ENCODE measurements around the gene URI1.

URI1 gene

DNA sequence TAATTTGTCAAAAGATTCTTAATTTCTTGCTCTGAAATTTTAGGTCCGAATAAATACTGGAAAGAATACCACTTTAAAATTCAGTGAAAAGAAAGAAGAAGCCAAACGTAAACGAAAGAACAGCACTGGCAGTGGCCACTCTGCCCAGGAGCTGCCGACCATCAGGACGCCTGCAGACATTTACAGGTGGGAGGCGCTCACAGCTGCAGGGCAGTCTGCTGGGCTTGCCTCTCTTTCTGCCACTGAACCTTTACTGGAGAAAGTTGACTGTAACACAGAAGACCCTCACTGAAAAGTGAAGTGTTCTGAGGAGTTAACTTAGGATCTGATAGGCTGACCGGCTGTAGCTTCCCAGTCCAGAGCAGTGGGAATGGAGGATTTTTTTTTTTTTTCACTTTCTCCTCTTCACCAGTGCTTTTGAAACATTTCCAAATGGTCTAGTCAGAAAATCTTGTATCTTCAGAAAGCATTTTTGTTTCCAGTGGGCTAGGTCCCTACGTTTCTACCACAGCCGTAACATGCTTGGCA, 69.1 kb downstream of the URI1 start:
- no peak overlapping the region for H3K4me3 ChIP-seq (replicated peaks; ENCODE audit: insufficient read depth, low read length)

GRCh38 chr19:30014770-30015169, 72.7 kb downstream of the URI1 start:
- TF ChIP-seq REST (IDR thresholded peaks at IDR 0.05; ENCODE audit: insufficient replicate concordance, low read depth) (no peak), POLR2AphosphoS5 (IDR thresholded peaks at IDR 0.05; ENCODE audit: low read depth) (no peak), GABPA (IDR thresholded peaks at IDR 0.05; ENCODE audit: low read depth) (no peak), SPI1 (IDR thresholded peaks at IDR 0.05; ENCODE audit: borderline replicate concordance, low read depth) (no peak)
- TF ChIP-seq, protein P1, sequence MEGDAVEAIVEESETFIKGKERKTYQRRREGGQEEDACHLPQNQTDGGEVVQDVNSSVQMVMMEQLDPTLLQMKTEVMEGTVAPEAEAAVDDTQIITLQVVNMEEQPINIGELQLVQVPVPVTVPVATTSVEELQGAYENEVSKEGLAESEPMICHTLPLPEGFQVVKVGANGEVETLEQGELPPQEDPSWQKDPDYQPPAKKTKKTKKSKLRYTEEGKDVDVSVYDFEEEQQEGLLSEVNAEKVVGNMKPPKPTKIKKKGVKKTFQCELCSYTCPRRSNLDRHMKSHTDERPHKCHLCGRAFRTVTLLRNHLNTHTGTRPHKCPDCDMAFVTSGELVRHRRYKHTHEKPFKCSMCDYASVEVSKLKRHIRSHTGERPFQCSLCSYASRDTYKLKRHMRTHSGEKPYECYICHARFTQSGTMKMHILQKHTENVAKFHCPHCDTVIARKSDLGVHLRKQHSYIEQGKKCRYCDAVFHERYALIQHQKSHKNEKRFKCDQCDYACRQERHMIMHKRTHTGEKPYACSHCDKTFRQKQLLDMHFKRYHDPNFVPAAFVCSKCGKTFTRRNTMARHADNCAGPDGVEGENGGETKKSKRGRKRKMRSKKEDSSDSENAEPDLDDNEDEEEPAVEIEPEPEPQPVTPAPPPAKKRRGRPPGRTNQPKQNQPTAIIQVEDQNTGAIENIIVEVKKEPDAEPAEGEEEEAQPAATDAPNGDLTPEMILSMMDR (IDR thresholded peaks at IDR 0.05; ENCODE audit: insufficient read depth, low read length) = no peak
- H3K27ac ChIP-seq (replicated peaks) = no peak overlapping the region
- H3K27me3 ChIP-seq (ENCODE audit: insufficient read depth, poor library complexity, severe bottlenecking) = no peaks in the 10 kb centered on the region
- no peak overlapping the region for H3K4me3 ChIP-seq (replicated peaks; ENCODE audit: insufficient read depth, low read length)
- DNase-seq (ENCODE audit: low read depth in 1 of 2, low spot score in 1 of 2) = no peak

More for the DNA sequence above, 69.1 kb downstream of the URI1 start:
- DNase-seq (ENCODE audit: low read depth in 1 of 2, low spot score in 1 of 2) = no peak
- no peaks in the 10 kb centered on the region for H3K27me3 ChIP-seq (ENCODE audit: insufficient read depth, poor library complexity, severe bottlenecking)
- H3K27ac ChIP-seq (replicated peaks) = no peak overlapping the region
- TF ChIP-seq REST (IDR thresholded peaks at IDR 0.05; ENCODE audit: insufficient replicate concordance, low read depth) (no peak), SPI1 (IDR thresholded peaks at IDR 0.05; ENCODE audit: borderline replicate concordance, low read depth) (no peak), GABPA (IDR thresholded peaks at IDR 0.05; ENCODE audit: low read depth) (no peak), POLR2AphosphoS5 (IDR thresholded peaks at IDR 0.05; ENCODE audit: low read depth) (no peak)
- TF ChIP-seq, protein P1 (IDR thresholded peaks at IDR 0.05; ENCODE audit: insufficient read depth, low read length) = no peak

- Histone ChIP-seq H3K27me3 (ENCODE audit: insufficient read depth, poor library complexity, severe bottlenecking) (no peaks in the 10 kb centered on the region), H3K4me3 (replicated peaks; ENCODE audit: insufficient read depth, low read length) (no peak overlapping the region), H3K27ac (replicated peaks) (no peak overlapping the region)
- TF ChIP-seq REST (IDR thresholded peaks at IDR 0.05; ENCODE audit: insufficient replicate concordance, low read depth) (no peak), GABPA (IDR thresholded peaks at IDR 0.05; ENCODE audit: low read depth) (no peak), SPI1 (IDR thresholded peaks at IDR 0.05; ENCODE audit: borderline replicate concordance, low read depth) (no peak), POLR2AphosphoS5 (IDR thresholded peaks at IDR 0.05; ENCODE audit: low read depth) (no peak)
- TF ChIP-seq, protein P1 (IDR thresholded peaks at IDR 0.05; ENCODE audit: insufficient read depth, low read length) = no peak
- no peak for DNase-seq (ENCODE audit: low read depth in 1 of 2, low spot score in 1 of 2)
Measured at GRCh38 chr19:30017172-30017571, 75.1 kb downstream of the URI1 start.
